ENCODE measurements around the gene PDZRN4. TPM values are rescaled to one million over a fixed set of nuclear protein-coding genes. Genes with fewer than 3 reads are reported as not detected.

Gene PDZRN4
- total RNA-seq, 1 donor from 2014 or later = 1.5 TPM

DNA sequence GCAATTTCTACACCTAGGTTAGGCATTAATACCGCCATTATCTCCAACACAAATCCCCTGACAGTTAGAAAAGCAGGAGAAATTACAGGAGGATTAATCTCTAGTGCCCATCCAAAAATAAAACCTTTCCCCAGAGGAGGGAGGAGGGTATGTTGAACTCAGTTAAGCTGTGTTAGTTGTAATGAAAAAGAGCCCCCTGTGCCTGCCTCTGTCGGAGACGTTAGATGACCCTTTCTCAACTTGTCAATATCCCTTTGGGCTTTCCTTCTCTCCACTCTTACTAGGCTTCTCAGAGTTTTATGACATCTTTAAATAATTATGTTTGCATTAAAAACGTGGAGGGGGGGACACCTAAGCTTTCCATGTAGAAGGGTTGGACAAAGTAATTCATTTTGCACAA, 278.2 kb downstream of the PDZRN4 start:
- Mint-ChIP-seq H3K4me3 (ENCODE audit: unreplicated experiment) (no peak overlapping the region), H3K27me3 (ENCODE audit: unreplicated experiment) (peaks cover 2% of the 10 kb centered on the region), H3K27ac (ENCODE audit: unreplicated experiment) (no peak overlapping the region), H3K9me3 (ENCODE audit: unreplicated experiment) (peaks cover 3% of the 10 kb centered on the region), H3K36me3 (ENCODE audit: unreplicated experiment) (no peaks in the 10 kb centered on the region), H3K4me1 (ENCODE audit: low read depth, unreplicated experiment) (peaks cover 20% of the 10 kb centered on the region)
- no peak for DNase-seq
- TF ChIP-seq, protein P1, sequence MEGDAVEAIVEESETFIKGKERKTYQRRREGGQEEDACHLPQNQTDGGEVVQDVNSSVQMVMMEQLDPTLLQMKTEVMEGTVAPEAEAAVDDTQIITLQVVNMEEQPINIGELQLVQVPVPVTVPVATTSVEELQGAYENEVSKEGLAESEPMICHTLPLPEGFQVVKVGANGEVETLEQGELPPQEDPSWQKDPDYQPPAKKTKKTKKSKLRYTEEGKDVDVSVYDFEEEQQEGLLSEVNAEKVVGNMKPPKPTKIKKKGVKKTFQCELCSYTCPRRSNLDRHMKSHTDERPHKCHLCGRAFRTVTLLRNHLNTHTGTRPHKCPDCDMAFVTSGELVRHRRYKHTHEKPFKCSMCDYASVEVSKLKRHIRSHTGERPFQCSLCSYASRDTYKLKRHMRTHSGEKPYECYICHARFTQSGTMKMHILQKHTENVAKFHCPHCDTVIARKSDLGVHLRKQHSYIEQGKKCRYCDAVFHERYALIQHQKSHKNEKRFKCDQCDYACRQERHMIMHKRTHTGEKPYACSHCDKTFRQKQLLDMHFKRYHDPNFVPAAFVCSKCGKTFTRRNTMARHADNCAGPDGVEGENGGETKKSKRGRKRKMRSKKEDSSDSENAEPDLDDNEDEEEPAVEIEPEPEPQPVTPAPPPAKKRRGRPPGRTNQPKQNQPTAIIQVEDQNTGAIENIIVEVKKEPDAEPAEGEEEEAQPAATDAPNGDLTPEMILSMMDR (IDR thresholded peaks at IDR 0.05; ENCODE audit: partially characterized antibody, unreplicated experiment) = no peak

DNA sequence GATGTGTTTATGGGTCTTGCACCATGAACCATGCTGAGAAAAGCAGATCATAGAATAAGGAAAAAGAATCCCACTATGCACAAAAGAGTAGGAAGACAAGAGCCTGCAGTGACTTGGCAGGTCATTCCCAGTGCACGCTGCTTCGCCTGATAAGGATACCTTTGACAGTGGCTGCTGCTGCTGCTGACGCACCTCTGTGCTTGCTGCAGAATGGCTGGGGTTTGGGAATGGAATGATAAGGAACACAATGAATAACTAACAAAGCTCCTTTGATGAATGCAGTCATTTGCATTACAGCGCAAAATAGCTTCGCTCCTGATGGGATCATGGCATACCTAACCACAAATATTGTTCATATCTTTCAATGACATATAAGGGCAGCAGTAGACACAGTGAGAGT, 278.7 kb downstream of the PDZRN4 start:
- TF ChIP-seq, protein P1 (IDR thresholded peaks at IDR 0.05; ENCODE audit: partially characterized antibody, unreplicated experiment) = no peak
- peaks cover 2% of the 10 kb centered on the region for H3K27me3 Mint-ChIP-seq (ENCODE audit: unreplicated experiment)
- DNase-seq = no peak
- H3K27ac Mint-ChIP-seq (ENCODE audit: unreplicated experiment) = no peak overlapping the region
- peaks cover 2% of the 10 kb centered on the region for H3K9me3 Mint-ChIP-seq (ENCODE audit: unreplicated experiment)
- no peak overlapping the region for H3K4me3 Mint-ChIP-seq (ENCODE audit: unreplicated experiment)
- peaks cover 20% of the 10 kb centered on the region for H3K4me1 Mint-ChIP-seq (ENCODE audit: low read depth, unreplicated experiment)
- no peaks in the 10 kb centered on the region for H3K36me3 Mint-ChIP-seq (ENCODE audit: unreplicated experiment)

DNA sequence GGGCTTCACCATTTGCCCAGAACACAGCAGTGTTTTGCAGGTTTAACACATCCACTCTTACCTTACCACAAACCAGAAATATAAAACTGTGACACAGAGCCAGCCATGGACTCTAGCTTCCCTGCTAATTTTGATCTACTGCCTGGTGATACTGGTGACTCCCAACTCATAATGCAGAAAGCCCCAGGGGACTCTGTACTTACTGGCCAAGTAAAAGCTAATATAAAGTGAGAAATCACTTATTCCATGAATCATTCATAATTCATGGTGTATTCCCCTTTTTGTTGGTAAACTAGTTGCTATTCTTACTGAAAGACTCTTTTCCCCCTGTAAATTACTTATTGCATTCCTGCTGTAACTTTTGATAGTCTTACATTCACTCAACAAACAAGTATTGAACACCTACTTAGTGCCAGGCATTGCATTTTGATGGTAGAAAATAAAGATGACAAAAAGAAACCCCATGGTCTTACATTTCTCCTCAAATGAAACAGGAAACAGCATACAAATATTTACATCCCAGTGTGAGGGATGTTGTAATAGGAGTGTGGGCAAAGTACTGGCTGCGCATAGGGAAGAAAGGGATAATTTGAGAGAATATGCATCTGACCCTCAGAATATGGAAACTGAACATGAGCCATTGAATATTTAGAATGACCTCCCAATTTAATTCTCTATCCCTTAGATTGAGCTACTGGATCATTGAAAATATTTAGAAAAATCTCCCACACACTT, 279.6 kb downstream of the PDZRN4 start:
- TF ChIP-seq, protein P1 (IDR thresholded peaks at IDR 0.05; ENCODE audit: partially characterized antibody, unreplicated experiment) = no peak
- DNase-seq = no peak
- Mint-ChIP-seq H3K36me3 (ENCODE audit: unreplicated experiment) (no peaks in the 10 kb centered on the region), H3K4me1 (ENCODE audit: low read depth, unreplicated experiment) (peaks cover 20% of the 10 kb centered on the region), H3K27ac (ENCODE audit: unreplicated experiment) (no peak overlapping the region), H3K9me3 (ENCODE audit: unreplicated experiment) (peaks cover 2% of the 10 kb centered on the region), H3K27me3 (ENCODE audit: unreplicated experiment) (peaks cover 2% of the 10 kb centered on the region), H3K4me3 (ENCODE audit: unreplicated experiment) (no peak overlapping the region)

DNA sequence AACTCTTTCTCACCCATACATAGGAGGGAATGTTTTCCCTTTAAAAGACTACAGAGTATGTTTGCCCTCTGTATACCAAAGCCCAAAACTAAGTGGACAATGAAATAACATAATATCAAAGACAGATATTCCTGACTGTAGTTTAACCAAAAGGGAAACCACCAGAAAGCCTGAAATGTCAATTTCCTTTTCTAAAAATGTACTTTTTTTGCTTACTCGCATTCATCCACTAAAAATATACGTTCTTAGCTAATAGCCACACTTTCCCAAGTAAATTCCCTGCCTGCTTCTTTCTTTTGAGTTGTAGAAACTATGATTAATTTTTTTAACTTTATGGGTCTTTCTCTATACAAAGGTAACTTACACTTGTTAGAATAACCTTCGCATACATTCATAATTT, 280.2 kb downstream of the PDZRN4 start:
- peaks cover 2% of the 10 kb centered on the region for H3K27me3 Mint-ChIP-seq (ENCODE audit: unreplicated experiment)
- H3K36me3 Mint-ChIP-seq (ENCODE audit: unreplicated experiment) = no peaks in the 10 kb centered on the region
- no peak overlapping the region for H3K27ac Mint-ChIP-seq (ENCODE audit: unreplicated experiment)
- H3K9me3 Mint-ChIP-seq (ENCODE audit: unreplicated experiment) = peaks cover 2% of the 10 kb centered on the region
- H3K4me3 Mint-ChIP-seq (ENCODE audit: unreplicated experiment) = no peak overlapping the region
- TF ChIP-seq, protein P1 (IDR thresholded peaks at IDR 0.05; ENCODE audit: partially characterized antibody, unreplicated experiment) = no peak
- DNase-seq = no peak
- H3K4me1 Mint-ChIP-seq (ENCODE audit: low read depth, unreplicated experiment) = peaks cover 20% of the 10 kb centered on the region

DNA sequence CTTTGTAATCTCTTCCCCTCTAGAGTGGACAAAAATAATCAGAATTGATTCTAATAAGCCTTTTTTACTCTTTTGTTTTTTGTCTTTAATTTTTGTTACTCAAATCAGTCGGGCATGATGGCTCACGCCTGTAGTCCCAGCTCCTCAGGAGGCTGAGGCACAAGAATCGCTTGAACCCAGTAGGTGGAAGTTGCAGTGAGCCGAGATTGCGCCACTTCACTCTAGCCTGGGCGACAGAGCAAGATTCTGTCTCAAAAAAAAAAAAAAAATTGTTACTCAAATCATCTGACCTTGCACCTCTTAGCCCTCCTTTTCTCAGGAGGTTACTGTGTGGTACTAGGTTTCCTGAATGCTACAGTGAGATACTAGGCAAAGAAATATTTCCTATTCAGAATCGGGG, 280.6 kb downstream of the PDZRN4 start:
- peaks cover 2% of the 10 kb centered on the region for H3K27me3 Mint-ChIP-seq (ENCODE audit: unreplicated experiment)
- peaks cover 3% of the 10 kb centered on the region for H3K9me3 Mint-ChIP-seq (ENCODE audit: unreplicated experiment)
- H3K4me1 Mint-ChIP-seq (ENCODE audit: low read depth, unreplicated experiment) = peaks cover 20% of the 10 kb centered on the region
- TF ChIP-seq, protein P1 (IDR thresholded peaks at IDR 0.05; ENCODE audit: partially characterized antibody, unreplicated experiment) = no peak
- no peak for DNase-seq
- H3K4me3 Mint-ChIP-seq (ENCODE audit: unreplicated experiment) = no peak overlapping the region
- H3K27ac Mint-ChIP-seq (ENCODE audit: unreplicated experiment) = no peak overlapping the region
- no peaks in the 10 kb centered on the region for H3K36me3 Mint-ChIP-seq (ENCODE audit: unreplicated experiment)
